ENCODE results near the gene CCDC74A. TPM values are rescaled to one million over a fixed set of nuclear protein-coding genes. Genes with fewer than 3 reads are reported as not detected.
A peak's percentile ranks its signal among the peaks of the same experiment; 100 is the strongest.
"Not testable (repeated sequence)": the region's sequence is repeated elsewhere in the genome, so short reads cannot be mapped to it uniquely, and the experiment has no call there.

Gene CCDC74A
- 10 to 100 TPM in 4 of 6 donors, 1 to 10 TPM in 1, under 1 TPM in 1; 0.46 to 33.5 (median 11.8) TPM for total RNA-seq

DNA sequence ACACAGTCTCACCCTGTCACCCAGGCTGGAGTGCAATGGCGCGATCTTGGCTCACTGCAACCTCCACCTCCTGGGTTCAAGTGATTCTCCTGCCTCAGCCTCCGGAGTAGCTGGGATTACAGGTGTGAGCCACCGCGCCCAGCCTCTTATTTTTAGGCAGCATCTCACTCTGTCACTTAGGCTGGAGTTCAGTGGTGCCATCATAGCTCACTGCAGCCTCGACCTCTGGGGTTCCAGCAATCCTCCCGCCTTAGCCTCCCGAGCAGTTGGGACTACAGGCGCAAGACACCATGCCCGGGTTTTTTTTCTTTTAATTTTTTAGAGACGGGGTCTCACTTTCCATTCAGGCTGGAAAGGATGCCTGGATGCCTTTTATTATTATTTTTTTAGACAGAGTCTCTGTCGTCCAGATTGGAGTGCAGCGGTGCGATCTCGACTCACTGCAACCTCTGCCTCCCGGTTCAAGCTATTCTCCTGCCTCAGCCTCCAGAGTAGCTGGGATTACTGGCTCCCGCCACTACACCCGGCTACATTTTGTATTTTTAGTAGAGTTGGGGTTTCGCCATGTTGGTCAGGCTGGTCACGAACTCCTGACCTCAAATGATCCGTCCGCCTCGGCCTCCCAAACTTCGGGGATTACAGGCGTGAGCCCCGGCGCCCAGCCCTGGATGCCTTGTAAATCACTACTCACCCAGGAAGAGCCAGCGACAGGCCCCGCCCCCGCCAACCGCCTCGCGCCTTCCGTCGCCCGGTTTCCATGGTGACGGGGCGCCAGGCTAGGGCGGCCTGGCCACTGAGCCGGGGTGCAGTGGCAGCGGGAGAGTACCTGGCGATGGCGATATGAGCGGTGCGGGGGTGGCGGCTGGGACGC, at the start of gene CCDC74A:
CCDC74A (plus strand) TSS at position 758 of the 871 bp plus-strand sequence; CDS start at position 841, 83 bp downstream.
- not testable (repeated sequence) for H3K9me3 ChIP-seq, H3K36me3 ChIP-seq, H3K27me3 ChIP-seq, H3K27ac ChIP-seq
- 56 to 57% methylated on average over 25 to 26 of the region's 47 CpGs for WGBS, 2 donors
- Histone ChIP-seq H3K4me3 (peak within 1 kb of the TSS in 3 of 4 donors; percentile 38 to 46 (median 42)), H3K4me1 (peaks cover 3 to 18% (median 6%) of the 10 kb centered on the region in 4 donors)
- ATAC-seq (ENCODE audit: low FRiP score in 2 of 2) (peak; percentile 47 to 92), DNase-seq (peak; percentile 74 to 95)

DNA sequence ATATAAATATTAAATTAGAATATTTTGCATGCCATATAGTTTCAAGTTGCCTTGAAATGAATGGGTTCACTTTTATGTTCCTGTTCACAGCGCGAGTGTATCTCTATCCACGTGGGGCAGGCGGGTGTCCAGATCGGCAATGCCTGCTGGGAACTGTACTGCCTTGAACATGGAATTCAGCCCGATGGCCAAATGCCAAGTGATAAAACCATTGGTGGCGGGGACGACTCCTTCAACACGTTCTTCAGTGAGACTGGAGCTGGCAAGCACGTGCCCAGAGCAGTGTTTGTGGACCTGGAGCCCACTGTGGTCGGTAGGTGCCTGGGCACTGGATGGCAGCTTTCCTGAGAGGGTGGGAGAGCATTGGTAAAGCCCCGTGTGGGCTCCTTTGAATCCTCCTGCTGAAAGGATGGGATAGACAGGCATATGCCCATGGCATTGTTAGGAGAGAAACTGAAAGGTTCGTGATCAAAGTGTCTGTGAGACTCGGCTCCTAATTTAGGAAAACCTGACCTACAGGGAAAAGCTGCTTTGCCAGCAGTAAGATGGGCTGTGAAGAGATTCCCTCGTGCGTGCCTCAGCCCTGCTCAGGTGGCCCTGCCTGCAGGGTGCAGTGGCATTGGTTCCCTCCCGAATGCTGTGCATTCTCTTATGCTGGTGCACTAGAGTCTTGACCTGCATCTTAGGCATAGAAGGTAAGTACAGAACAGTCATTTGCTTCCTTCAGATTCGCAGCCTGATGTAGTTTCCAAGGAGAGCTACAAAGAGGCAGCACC, 49.4 kb upstream of the CCDC74A start:
- not testable (repeated sequence) for ATAC-seq (ENCODE audit: low FRiP score in 2 of 2); H3K36me3 ChIP-seq; H3K27me3 ChIP-seq; H3K4me3 ChIP-seq; H3K9me3 ChIP-seq; H3K4me1 ChIP-seq; DNase-seq; H3K27ac ChIP-seq
- WGBS, 2 donors = 87 to 92% methylated on average over 11 to 12 of the region's 18 CpGs

DNA sequence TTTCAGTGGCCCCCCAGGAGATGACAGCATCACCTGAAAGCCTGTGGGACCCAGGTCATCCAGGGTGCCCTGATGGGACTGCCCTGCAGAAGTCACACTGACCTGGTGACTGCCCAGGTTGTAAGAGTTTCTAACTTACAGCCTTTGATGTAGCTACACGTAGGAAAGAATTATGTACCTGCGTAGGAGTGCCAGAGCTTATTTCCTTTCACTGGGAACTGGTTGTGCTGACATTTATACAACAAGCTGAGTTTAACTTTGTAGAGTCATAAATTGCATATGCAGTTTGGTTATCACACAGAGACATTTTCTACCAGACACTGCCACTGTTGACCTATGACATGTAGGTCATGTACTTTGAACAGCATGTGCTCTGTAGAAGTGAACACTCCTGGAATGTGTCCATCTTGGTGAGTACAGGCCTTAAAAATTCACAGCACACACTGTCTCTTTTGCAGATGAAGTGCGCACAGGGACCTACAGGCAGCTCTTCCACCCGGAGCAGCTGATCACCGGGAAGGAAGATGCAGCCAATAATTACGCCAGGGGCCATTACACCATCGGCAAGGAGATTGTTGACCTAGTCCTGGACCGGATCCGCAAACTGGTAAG, 48.7 kb upstream of the CCDC74A start:
- not testable (repeated sequence) for DNase-seq; H3K4me3 ChIP-seq; H3K27ac ChIP-seq; ATAC-seq (ENCODE audit: low FRiP score in 2 of 2); H3K36me3 ChIP-seq; H3K27me3 ChIP-seq; H3K4me1 ChIP-seq; H3K9me3 ChIP-seq
- WGBS, 2 donors = 92 to 98% methylated on average over 8 to 9 of the region's 9 CpGs

DNA sequence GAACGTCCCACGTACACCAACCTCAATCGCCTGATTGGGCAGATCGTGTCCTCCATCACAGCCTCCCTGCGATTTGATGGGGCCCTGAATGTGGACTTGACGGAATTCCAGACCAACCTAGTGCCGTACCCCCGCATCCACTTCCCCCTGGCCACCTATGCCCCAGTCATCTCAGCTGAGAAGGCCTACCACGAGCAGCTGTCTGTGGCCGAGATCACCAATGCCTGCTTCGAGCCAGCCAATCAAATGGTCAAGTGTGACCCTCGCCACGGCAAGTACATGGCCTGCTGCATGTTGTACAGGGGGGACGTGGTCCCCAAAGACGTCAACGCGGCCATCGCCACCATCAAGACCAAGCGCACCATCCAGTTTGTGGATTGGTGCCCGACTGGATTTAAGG, 47.3 kb upstream of the CCDC74A start:
- 98% methylated on average over 8 to 16 of the region's 20 CpGs for WGBS, 2 donors
- H3K27ac ChIP-seq; DNase-seq; H3K36me3 ChIP-seq; H3K4me1 ChIP-seq; H3K4me3 ChIP-seq; H3K27me3 ChIP-seq; ATAC-seq (ENCODE audit: low FRiP score in 2 of 2); H3K9me3 ChIP-seq: not testable (repeated sequence)

DNA sequence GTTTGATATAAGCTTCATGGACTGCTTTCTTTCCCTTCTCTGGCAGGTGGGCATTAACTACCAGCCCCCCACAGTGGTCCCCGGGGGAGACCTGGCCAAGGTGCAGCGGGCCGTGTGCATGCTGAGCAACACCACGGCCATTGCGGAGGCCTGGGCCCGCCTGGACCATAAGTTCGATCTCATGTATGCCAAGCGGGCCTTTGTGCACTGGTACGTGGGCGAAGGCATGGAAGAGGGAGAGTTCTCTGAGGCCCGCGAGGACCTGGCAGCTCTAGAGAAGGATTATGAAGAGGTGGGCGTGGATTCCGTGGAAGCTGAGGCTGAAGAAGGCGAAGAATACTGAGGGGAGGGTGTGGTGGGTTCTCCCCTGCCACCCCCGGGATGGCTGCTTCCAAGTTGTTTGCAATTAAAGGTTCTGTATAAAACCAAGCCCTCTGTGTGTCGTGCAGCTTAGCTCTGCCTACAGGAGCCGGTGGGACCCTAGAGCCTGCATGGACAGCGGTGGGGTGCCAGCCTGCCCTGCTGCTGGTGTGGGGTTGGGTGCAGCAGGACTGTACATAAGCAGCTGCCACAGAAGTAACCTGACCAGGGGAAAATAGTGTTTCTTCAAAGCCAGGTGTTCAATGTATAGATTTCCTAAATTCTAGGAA, 45.1 kb upstream of the CCDC74A start:
- not testable (repeated sequence) for ATAC-seq (ENCODE audit: low FRiP score in 2 of 2); H3K27me3 ChIP-seq; H3K9me3 ChIP-seq; H3K27ac ChIP-seq; H3K36me3 ChIP-seq; H3K4me3 ChIP-seq; DNase-seq; H3K4me1 ChIP-seq
- WGBS, 2 donors = 95 to 99% methylated on average over 13 to 19 of the region's 19 CpGs

DNA sequence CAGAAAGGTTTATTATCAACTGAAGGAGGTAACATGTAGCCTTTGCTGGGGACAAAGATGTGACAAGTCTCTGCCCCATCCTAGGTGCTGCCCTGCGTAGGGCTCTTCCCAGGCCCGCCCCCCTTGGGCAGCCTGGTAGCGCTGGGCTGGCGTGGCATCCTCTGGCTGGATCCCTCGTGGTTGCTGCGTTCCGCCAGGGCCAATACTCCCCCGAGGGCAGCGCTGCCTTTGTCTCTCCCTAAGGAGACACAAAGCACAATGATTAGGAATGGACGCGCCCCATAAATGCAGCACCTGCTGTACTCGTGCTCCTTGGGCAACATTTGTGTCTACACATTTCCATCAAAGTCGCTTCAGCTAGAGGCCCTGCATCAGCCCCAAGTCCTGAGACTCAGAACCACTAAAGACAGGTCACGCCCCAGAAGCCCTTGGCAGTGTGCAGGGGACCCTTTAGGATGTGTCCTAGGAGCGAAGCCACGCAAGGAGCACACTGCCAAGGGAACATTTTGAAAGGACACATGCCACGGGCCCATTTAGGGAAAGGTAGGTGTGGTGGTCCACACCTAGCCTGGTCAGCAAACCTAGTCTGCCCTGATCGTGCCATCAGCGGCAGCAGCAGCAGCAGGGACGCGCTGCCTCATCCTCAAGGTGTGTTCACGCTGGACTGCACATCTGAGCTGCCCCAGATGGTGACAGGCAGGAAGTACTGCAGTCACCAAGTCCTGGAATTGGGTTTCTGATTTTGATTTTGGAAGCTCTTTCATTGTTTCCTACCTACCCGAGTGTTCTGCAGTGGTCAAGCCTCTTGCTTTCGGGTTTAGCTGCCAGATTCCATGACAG, 43.5 kb upstream of the CCDC74A start:
- 87 to 94% methylated on average over 22 to 23 of the region's 24 CpGs for WGBS, 2 donors
- not testable (repeated sequence) for H3K27me3 ChIP-seq, H3K9me3 ChIP-seq, H3K27ac ChIP-seq, H3K4me3 ChIP-seq, H3K4me1 ChIP-seq, H3K36me3 ChIP-seq
- ATAC-seq (ENCODE audit: low FRiP score in 2 of 2) (peak in 1 of 2 donors; percentile 14), DNase-seq (peak in 1 of 2 donors; percentile 44)

DNA sequence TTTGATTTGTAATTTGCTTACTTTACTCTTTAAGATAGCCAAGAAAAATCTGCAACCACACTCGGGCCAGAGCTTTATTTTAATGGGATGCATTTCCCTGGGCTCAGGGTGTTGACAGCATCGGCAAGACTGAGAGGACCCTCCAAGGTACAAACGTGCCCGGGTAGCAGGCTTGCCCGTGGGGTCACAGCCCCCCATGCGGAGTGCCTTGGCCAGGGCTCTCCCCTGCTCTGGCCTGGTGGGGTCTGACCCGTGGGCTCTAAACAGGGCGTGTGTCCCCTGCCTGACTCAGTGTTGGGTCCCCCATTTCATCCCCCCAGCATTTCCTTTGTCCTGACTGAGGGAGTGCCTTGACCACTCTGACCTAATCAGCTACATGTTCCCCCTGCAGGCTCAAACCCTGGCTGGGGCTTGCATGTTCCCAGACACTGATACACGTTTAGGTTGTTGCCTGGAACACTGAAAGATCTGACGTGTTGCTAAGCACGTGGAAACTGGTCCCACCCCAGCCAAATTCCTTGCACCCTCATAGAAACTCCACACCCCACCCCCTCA, 42.7 kb upstream of the CCDC74A start:
- not testable (repeated sequence) for H3K36me3 ChIP-seq; H3K4me3 ChIP-seq; DNase-seq; ATAC-seq (ENCODE audit: low FRiP score in 2 of 2); H3K4me1 ChIP-seq; H3K9me3 ChIP-seq; H3K27me3 ChIP-seq; H3K27ac ChIP-seq
- 80 to 89% methylated on average over 4 to 9 of the region's 11 CpGs for WGBS, 2 donors

DNA sequence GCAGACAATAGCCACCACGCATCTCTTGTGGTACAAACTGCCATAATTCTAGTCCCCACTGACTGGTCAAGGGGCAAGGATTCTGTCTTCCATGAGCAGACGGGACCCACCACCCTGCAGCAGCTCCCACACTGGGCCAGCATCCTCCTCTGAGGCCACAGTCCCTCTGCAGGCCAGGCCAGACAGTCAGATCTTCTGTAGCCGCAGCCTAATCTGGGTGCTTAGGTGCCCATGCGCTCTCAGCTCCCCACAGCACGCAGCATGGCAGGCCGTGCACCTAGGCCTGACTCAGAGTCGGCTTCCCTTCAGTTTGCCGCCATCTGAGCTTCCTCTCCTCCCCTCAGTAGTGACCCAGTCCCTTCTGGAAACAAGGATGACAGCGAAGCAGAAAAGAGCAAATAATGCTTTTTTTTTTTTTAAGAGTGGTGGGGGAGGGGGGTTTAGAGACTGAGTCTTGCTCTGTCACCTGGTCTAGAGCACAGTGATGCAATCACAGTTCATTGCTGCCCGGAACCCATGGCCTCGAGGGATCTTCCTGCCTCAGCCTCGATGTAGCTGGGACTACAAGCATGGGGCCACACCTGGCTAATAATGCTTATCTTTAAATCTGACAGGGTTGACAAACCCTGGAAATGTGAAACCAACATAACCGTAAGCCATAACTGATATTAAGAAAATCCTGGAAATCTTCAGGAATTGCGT, 41.3 kb upstream of the CCDC74A start:
- H3K27ac ChIP-seq; ATAC-seq (ENCODE audit: low FRiP score in 2 of 2); DNase-seq; H3K9me3 ChIP-seq; H3K36me3 ChIP-seq; H3K4me3 ChIP-seq; H3K4me1 ChIP-seq; H3K27me3 ChIP-seq: not testable (repeated sequence)
- 92 to 94% methylated on average over 13 to 14 of the region's 14 CpGs for WGBS, 2 donors

All from upper lobe of left lung (tissue), 6 donors.